NCI-H1436 treated with DMSO at 0.1 percent for 48 hours (cell line): ENCODE data around the gene BRD1.
"Not testable (repeated sequence)": the region's sequence is repeated elsewhere in the genome, so short reads cannot be mapped to it uniquely, and the experiment has no call there.

Source experiments
- DNase-seq: peaks from one replicate; lab custom pipeline; 2025; lab: John Stamatoyannopoulos, UW

Gene BRD1

DNA sequence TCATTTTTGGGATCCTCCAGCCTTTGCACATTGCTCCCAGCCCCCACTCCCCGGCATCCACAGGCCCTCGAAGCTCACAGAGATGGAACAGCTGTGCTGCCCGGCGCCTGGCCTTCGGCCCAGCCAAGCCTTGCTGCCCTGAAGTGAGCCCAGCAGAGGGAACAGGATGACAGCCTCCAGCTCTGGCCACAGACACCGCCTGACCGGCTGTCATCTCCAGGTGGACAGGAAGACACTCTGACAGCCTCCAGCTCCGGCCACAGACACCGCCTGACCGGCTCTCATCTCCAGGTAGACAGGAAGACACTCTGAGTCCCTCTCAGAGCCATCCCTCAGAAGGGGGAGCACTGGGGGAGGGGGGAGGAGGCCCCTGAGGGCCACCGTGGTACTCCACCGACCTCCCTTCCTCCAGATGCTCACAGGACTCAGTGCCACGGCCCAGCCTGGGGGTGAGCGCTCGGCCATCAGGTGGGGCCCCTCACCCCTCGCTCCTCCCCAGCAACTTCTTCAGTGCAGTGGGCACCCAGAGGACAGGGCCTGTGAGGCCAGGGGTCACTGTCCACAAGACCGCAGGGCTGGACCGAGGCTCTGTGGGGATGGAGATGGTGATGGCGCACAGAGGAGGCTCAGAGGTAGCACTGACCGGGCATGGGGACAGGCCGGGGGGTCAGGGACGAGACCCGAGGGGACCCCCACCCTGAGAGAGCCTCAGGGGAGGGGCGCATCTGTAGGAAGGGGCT lies 58.6 kb downstream of the BRD1 start:
- no peak for DNase-seq

DNA sequence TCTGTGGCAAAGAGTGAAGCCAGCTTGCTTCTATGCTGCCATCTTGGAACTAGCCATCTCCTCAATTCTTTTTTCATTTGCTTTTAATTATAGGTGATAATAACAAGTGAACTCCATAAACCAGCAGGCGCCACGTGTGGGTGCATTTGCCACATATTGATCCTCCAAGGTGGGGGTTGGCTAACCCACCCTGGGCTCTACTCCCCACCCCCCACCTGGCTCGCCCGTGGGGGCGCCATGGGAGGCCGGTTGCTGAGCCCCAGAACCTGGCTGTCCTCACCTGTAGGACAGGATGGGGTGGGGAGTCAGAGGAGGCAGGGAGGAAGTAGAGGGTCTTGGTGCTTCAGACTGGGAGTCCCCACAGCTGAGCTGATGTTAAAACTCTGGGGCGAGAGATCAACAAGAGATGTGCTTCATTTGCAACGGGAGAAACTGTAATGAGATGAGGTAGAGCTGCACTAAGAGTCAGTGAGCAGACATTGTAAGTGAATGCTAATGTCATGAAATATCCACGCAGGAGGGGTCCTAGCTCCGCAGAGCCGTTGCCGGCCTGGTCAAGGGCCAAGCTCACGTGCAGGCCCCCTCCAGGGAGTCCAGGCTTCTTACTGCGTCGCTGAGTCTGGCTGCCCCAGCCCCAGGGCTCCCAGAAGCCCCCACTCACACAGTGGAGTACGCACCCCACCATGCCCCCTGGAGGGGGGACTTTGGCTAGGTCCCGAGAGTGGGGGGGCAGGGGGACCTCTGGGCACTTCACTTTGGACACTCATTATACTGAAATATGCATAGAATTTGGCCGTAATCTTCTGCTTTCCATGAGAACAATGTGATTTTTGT lies 59.4 kb downstream of the BRD1 start:
- DNase-seq, result no peak

- no peak for DNase-seq
These were observed 60.2 kb downstream of the BRD1 start for GRCh38 chr22:49767355-49768062.

GRCh38 chr22:49765951-49766350 lies 61.7 kb downstream of the BRD1 start:
- no peak for DNase-seq

DNA sequence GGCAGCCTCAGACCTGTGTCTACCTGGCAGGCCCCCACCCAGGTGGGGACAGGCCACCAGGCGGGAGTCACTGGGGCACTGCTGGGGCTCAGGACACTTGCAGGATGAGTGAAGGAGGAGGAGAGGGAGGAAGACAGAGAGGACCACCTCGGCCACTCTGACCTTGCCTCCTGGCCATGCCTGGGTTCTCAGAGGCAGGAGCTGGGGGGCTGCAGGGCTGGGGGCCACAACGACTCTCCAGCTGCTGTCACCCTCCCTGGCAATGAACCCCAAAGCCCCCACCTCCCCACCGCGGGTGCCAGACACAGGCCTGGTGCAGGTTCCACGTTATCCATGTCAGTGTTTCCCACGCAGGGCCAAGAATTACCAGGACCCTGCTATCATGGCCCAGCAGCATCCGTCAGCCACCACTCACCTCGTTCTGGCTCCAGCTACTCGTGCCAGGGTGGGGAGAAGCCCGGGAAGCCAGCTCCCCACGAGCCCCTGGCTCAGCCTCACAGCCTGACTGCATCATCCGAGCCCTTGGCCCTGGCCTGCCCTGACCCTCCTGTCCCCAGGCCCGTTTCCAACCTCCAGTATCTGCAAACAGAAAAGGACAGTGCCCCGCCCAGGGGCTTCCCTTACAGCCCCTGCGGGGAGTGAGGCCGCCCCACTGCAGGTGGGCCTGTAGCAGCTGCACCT lies 62.4 kb downstream of the BRD1 start:
- no peak for DNase-seq

DNA sequence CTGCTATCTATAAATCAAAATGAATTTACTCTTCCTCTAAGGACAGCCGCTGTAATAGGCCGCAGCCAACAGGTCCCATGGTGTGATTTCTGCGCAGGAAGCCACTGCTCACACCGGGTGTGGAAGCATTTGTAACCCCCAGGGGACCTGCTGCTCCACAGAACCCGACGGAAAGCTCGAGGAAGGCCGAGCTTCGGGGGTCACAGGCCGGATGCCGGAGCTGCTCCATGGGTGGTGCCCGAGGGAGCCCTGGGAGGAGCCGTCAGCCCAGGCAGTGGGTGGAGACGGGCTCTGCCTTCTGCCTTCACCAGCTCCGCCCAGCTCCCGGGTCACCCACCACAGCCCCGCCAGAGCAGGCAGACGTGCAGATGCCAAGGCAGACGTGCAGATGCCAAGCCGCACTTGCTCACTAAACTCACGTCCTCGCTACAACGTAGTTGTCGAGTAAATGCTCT lies 63.5 kb downstream of the BRD1 start:
- DNase-seq, result no peak

DNA sequence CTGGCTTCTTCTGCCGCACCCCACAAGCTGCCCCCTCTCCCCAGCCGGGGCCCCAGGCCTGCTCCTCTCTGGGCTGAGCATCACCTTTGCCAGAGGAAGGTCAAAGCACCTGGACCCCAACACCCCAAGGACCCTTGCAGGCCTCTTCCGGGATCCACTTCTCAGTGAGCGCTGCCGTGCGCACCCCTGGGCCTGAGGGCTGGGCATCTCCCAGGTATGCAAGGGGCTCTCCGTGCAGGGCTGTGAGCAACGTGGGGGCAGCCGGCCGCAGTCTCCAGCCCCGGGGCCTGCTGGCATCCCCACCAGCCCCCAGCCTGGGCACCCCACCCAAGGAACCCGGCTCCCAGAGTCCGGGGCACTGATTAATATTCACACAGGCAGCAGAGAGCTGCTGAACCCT lies 64.0 kb downstream of the BRD1 start:
- DNase-seq, result no peak

DNA sequence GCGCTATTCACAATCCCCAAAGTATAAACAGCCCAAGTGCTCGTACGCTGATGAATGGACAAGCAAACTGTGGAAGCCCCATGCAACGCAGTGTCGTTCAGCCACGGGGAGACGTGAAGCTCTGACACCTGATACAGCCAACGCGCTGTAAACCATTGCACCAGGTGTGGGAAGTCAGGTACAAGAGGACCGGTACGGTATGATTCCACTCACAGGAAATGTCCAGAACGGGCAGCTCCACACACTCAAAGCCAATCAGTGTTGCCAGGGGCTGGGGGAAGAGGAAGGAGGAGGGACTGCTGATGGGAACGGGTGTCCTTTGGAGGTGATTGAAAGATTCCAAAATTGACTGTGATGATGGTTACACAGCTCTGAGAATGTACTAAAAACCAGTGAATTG lies 64.5 kb downstream of the BRD1 start:
- no peak for DNase-seq

- DNase-seq, result not testable (repeated sequence)
These were observed 65.1 kb downstream of the BRD1 start for GRCh38 chr22:49762571-49762970.

DNA sequence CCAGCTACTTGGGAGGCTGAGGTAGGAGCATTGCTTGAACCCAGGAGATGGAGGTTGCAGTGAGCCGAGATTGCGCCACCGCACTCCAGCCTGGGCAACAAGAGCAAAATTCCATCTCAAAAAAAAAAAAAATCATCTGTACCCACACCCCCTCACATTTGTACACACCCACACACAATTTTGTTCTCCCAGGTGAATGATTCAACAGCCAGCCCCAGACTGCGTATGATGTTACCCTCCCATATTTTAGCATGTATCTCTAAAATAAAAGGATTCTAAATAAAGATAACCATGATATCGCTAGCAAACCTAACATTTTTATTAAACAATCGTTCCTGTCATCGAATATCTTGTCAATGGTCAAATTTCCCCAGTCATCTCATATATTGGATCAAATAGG lies 65.8 kb downstream of the BRD1 start:
- no peak for DNase-seq

- no peak for DNase-seq
These were observed 66.8 kb downstream of the BRD1 start for GRCh38 chr22:49760630-49761571.

GRCh38 chr22:49760280-49760629 lies 67.4 kb downstream of the BRD1 start:
- DNase-seq, result no peak

DNA sequence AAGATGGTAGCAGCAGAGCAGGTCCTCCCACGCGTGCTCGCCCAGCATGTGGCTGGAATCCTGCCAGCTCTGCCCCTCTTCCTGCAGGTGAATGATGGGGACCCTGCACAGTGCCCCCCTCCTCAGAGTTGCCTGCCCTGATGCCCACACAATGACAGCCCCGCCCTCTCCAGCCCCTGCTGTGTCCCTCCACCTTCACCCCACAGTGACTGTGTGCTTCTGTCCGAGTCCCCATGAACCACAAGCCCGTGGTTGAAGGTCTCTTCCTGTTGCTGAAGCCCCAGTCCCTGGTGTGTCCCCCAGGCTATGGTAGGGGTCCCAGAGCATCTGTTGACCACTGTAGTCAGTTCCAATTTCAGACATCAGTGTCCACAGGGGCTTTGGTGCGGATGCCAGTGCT lies 71.0 kb downstream of the BRD1 start:
- no peak for DNase-seq

- no peak for DNase-seq
These were observed 71.5 kb downstream of the BRD1 start for GRCh38 chr22:49756201-49756600.

GRCh38 chr22:49755631-49756001 lies 72.1 kb downstream of the BRD1 start:
- no peak for DNase-seq

DNA sequence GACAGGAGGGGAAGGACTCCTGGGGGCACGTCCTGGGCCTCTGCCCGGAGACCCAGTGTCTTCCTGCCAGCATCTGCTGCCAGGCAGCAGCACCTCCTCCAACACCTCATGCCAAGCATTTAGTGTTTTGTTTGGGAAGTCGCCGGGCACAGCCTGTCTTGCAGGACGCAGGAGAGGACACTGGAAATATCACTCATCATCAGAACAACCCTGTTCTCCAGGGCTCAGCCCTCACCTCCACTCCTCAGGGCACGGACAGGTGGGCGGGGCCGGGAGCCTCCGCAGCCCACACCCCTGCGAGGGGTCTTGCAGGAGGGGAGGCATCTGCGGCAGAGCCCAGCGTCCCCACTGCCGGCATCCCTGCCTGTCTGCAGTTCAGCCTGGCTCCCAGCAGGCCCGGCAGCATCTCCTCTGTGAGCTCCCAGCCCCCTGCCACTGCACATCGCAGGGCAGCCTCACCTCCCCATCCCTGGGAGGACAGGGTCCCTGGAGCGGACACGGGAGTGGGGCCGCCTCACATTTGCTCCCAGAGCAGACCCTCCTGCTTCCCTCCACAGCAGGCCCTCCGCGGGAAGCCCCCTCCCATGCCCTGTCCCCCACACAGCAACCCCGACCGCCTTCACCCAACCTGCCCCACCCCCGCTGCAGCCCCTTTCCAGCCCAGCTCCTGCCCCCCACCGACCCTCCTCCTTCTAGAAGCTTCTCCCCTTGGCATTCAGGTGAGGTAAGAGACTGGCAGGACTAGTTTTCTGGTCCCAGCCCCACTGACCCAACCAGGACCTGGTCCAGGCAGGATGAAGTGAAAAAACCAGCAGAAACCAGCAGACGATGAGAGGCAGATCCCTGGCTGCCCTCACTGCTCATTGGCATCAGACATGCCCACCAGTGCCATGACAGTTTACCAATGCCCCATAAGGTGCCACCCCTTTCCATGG lies 72.7 kb downstream of the BRD1 start:
- no peak for DNase-seq

DNA sequence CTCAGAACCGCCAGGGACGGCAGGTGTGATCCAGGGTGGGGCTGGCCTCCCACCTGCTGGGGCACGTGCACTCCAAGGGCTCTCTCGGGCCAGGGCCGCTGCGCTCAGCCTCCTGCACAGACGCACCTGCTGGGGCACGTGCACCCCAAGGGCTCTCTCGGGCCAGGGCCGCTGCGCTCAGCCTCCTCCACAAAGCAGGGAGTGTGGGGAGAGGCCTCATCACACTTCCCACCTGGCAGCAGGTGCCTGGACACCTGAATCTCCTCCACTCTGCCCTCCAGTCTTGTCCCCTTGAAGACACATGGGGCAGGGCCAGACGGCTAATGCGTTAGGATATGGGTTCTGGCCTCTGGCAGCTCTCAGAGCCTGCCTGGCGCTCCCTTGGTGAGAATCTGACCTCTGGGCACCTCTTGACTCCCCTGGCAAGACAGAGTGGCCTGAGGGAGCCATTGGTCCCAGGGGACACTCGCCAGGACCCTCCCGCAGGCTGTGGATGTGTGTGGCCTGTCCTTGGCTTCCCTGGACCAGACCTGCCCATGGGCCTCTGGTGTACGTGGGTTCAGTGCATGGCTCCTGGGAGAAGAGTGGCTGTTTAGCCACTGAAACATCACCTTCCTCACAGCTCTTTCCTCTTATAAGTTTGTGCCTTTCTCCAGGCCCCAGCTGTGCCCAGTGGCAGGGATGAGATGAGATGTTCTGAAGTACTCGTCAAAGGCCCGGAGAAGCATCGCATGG lies 73.5 kb downstream of the BRD1 start:
- DNase-seq, result no peak

DNA sequence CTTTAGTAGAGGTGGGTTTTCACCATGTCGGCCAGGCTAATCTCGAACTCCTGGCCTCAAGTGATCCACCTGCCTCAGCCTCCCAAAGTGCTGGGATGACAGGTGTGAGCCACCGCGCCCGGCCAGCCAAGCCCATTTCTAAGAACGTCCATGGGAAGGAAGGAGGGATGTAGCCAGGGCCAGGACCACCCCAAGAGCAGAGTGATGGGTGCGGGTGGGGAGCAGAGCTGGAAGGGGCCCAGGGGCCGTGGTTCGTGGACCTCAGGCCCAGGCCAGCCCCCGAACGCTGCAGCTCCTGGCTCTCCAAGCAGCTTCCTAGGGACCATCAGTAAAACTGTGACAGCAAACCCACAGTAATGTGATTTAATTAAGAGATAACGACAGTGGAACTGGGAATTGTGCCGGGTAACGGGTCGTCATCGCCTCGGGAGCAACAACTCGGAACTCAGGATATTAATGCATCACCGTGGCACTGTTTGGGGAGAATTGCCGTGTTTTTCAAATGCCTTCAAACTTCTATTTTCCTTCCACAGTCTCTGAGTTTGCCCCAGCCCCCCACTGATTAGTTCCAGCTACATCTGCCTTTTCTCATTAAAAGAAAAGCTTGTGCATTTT lies 74.3 kb downstream of the BRD1 start:
- DNase-seq, result no peak

DNA sequence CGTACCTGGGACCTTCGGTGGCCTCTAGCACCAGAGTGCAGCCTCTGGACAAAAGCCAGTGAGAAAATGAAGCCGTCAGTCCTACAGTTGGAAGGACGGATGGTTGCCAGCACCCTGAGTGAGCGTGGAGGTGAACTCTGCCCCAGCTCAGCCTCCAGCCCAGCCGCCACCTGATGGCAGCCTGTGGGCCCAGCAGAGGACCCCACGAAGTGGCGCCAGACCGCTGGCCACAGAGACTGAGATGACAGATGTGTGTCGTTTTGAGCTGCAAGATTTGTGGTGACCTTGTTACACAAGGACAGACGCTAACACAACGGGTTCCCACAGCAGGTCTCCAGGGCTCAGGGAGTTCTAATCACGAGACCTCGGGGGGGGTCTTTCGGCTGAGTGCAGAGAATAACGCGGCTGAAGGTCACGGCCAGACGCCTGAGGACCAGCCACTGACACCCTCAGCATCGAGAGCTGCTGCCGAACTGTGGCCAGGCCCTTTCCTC lies 75.0 kb downstream of the BRD1 start:
- no peak for DNase-seq
